GM18520 (cell line): ENCODE measurements around the gene MEAK7.

ENCODE experiments used
- ATAC-seq: cut with Tn5 transposase; IDR thresholded peaks from one replicate; pipeline ENCODE4 v1.9.1; 2021; ENCODE audit not compliant: unreplicated experiment

The MEAK7 gene

DNA sequence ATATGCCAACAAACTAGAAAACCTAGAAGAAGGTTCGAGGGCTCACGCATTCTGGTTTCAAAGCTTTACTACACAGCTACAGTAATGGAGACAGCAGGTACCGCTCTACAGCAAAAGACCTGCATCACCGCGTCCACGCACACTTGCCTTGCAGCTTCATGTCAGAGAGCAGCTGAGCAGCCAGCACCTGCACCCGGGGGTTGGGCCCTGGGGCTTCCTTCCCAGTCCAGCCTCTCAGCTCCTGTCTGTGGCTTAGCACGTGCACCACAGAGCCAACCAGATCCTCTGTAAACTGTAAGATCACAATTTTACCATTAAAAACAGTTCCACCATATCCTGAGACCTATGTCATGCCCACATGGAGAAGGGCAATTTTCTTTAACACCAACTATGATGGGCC, 15.3 kb downstream of the MEAK7 start:
- no peak for ATAC-seq

GRCh38 chr16:84487358-84487757, 17.1 kb downstream of the MEAK7 start:
- ATAC-seq: no peak

- no peak for ATAC-seq
These were observed 17.8 kb downstream of the MEAK7 start for GRCh38 chr16:84486551-84487235.

DNA sequence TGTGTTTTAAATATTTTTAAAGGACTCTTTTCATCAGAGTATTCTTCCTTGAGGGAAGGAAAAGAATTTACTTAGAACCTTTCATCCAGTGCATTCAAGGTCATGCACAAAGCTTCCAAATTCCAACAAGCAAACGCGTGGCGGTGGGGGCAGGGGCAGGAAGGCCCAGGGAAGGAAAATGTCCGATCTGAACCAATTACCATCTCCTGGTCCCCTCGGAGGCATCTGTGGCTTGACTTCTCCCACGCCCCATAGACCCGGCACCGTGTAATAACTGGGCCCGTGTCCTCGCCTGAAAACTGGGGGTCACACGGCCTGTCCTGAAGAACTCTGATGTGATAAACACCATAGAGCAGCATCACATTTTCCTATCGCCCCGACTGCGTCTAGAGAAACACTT, 18.3 kb downstream of the MEAK7 start:
- ATAC-seq: no peak

DNA sequence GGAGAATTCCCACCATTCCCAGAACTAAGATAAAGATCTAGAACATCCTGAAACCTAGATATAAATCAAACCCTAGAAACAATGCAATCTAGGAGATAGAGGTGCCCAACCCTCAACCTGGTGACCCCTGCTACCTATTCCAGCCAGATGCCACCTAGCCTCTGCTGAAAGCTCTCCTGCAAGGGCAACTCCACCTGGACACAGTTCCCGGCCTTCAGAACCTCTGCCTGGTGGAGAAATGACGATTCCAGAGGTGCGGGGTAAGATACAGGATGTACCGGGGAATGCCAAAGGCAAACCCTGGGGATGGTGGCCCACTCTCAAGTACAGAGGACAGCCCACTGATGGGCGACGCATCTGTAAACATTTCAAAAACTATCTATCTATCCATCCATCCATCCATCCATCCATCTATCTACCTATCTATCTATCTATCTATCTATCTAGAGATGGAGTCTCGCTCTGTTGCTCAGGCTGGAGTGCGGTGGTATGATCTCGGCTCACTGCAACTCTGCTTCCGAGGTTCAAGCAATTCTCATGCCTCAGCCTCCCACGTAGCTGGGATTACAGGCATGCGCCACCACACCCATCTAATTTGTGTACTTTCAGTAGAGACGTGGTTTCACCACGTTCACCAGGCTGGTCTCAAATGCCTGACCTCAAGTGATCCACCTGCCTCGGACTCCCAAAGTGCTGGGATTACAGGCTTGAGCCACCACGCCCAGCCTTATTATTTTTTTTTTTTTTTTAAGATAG, 19.0 kb downstream of the MEAK7 start:
- no peak for ATAC-seq

- ATAC-seq: no peak
These were observed 19.7 kb downstream of the MEAK7 start for GRCh38 chr16:84484579-84485254.

- no peak for ATAC-seq
These were observed 20.4 kb downstream of the MEAK7 start for GRCh38 chr16:84483882-84484565.

- ATAC-seq: no peak
These were observed 21.2 kb downstream of the MEAK7 start for GRCh38 chr16:84482951-84483881.

DNA sequence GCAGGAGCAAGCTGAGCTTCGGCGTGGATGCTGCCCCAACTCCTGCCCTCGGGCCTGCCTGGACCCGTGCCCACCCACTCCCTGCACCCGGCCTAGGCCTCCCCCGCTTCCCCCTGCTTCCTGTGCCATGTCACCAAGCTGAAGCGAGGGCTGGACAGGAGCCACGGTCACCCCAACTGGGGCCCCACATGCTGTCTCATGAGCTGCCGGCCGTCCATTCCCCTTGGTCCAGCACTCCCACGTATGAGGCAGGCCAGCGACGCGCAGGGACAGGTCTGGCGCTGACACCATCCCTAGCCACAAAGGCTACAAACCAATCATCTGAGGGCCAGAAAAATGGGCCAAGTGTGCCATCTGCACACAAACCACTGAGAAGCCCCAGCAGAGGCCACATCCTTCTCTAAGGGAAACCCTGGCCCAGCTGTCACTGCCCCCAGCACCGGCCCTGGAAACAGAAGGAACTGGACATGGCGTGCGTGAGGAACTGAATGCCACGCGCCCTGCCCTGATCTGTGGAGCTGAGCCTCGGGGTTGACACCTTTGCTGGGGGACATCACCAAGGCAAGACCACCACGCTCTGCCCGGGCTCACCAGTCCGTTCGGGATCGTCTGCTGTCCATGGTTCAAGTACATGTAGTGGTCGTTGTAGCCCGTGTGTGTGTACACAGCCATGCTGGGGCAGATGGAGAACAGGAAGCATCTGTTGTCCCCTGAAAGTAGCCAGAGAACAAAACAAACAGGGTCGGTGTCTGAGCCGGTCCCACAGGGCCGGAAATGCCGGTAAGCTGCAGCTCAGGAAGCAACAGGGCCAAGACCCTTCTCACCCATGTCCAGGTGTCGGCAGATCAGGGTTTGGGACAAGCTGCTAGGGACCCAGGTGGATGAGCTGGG, 22.2 kb downstream of the MEAK7 start:
- ATAC-seq: no peak

DNA sequence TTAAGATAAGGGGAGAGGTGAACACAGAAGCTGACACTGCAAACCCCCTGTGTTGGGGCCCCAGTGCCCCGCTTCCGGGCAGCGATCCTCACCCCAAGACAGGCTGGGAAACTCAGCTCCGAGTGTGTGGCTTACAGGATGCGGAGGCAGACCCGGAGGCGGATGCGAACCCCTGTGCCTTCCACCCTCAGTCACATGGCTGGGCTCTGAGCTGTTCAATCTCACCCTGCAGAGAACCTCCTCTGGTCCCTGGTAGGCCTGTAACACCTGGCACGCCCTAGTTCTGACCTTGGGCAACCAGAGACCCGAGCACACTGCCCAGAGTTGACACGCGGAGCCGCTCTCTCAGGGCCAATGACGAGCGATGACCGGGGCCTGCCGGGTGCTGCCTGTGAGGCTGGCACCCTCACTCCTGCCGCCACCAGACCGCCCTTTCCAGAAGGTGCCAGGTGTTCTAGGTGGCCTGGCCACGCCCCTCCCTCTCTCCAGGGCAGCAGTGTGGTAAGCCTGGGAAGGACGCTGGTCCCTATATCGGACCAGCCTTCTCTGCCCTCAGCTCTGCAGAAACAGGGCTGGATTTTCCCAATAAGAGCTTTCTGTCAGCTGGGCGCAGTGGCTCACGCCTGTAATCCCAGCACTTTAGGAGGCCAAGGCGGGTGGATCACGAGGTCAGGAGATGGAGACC, 23.3 kb downstream of the MEAK7 start:
- ATAC-seq: no peak

- ATAC-seq: no peak
These were observed 24.6 kb downstream of the MEAK7 start for GRCh38 chr16:84479716-84480450.

GRCh38 chr16:84478172-84478947, 26.1 kb downstream of the MEAK7 start:
- ATAC-seq: no peak

DNA sequence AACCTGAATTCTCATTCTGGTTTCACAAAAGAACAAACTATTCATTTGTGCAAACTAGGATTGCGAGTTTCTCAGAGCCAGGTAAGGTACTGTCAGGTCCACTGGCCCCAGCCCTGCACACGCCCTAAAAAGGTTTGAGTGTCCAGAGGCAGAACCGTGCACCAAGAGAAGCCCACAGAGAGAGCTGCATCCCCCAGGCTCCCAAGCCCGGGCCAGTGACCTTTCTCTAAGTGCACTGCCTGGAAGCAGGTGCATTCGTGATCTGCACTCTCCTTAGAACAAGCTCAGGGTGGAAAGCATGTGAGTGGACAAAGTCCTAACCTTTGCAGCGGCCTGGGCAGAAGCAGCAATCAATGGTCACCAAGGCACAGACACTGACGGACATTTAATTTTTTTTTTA, 26.8 kb downstream of the MEAK7 start:
- ATAC-seq: no peak

DNA sequence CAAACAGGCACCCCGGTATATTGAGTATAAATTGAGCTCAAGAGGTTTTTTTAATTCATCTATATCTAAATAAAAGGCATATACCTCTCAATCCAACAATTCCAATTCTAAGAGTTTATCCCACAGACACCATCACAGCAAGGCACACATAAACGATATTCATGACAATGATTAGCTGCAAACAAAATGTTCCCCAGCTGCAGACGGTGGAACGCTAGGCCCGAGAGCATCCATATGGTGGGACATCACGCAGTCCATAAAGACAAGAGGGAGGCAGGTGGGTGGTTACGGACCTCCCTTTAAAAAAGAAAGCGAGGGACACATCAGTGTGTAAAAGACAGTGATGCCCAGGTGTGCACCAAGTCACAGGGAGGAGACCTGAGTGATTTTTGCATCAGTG, 28.1 kb downstream of the MEAK7 start:
- ATAC-seq: no peak

GRCh38 chr16:84475643-84476240, 28.7 kb downstream of the MEAK7 start:
- no peak for ATAC-seq

- ATAC-seq: no peak
These were observed 32.5 kb downstream of the MEAK7 start for GRCh38 chr16:84471966-84472365.

DNA sequence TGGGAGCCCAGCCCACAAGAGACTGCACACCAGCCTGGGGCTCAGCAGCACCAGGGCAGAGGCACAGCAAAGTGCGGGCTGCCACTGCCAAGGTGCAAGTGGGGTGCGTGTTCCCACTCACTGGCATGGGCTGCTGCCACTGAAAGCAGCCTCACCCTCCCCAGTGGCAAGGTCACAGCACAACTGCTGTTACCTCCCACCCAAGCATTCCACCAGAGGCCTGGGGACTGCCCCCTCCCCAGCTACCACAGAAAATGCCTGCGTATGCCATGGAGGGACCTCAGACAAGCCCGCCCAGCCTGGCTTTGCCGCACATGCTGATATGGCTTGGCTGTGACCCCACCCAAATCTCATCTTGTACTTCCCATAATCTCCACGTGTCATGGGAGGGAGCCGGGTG, 33.1 kb downstream of the MEAK7 start:
- ATAC-seq: no peak
